A549 treated with RU486 at 1 μM for 4 hours (cell line): Measurements from ENCODE around the gene CRYZL1. TPM values are rescaled to one million over a fixed set of nuclear protein-coding genes. Genes with fewer than 3 reads are reported as not detected.

Experiments used
- total RNA-seq: library from RNA; stranded (reverse); fragments of 200-300 nt; extraction: Qiagen RNA extraction; gene quantifications from 5 replicates; pipeline ENCODE4 v1.2.3, GENCODE V29; 2022; ENCODE audit warnings: low read depth

The CRYZL1 gene
- total RNA-seq, result 10.2 to 14.7 TPM (median 14.1 TPM) in 5 replicates

GRCh38 chr21:33641352-33642026 is at the start of gene CRYZL1:
Gene CRYZL1 (minus strand): TSS chr21:33641741. CDS start chr21:33631551, 10,190 bp downstream.

GRCh38 chr21:33642027-33642895 is 720 bp upstream of the CRYZL1 start, which contains the start of gene ITSN1:
Gene ITSN1 (plus strand): TSS chr21:33642501. CDS start chr21:33718829, 76,328 bp downstream.

GRCh38 chr21:33588485-33589335 is 52.8 kb downstream of the CRYZL1 start, which contains the start of gene DONSON:
Gene DONSON (minus strand): TSS chr21:33588684. CDS start chr21:33588641, 43 bp downstream.

GRCh38 chr21:33542640-33543504 is 98.7 kb downstream of the CRYZL1 start, which contains the start of gene SON:
Gene SON (plus strand): TSS chr21:33543038. CDS start chr21:33543093, 55 bp downstream.

GRCh38 chr21:33541756-33542639 is 99.5 kb downstream of the CRYZL1 start, which contains the start of gene GART:
Gene GART (minus strand): TSS chr21:33542117. CDS start chr21:33539315, 2,802 bp downstream.

Other genes with a start within 250 kb of the CRYZL1 start
- gene IFNGR2, start 238.3 kb downstream of the CRYZL1 start, total RNA-seq, result 54.5 to 65.5 TPM (median 61.4 TPM) in 5 replicates
- 6.2 to 12.3 TPM (median 10.1 TPM) in 5 replicates for gene TMEM50B, start 161.8 kb downstream of the CRYZL1 start, total RNA-seq
- 0.25 to 0.57 TPM (median 0.30 TPM) in 4 of 5 replicates, not detected in the other for gene DNAJC28, start 150.0 kb downstream of the CRYZL1 start, total RNA-seq
- 59.7 to 70.0 TPM (median 64.9 TPM) in 5 replicates for gene GART, start 99.6 kb downstream of the CRYZL1 start, total RNA-seq
- 66.7 to 119 TPM (median 86.2 TPM) in 5 replicates for gene SON, start 98.7 kb downstream of the CRYZL1 start, total RNA-seq
- gene DONSON, start 53.1 kb downstream of the CRYZL1 start, total RNA-seq, result 13.1 to 21.3 TPM (median 18.5 TPM) in 5 replicates
- 14.2 to 18.7 TPM (median 16.0 TPM) in 5 replicates for gene ITSN1, start 760 bp upstream of the CRYZL1 start, total RNA-seq